Breast epithelium (tissue), 3 donors: ENCODE data around the gene MTUS2.

Experiments
- POLR2A ChIP-seq: fragments of 450-650 bp; IDR thresholded peaks from one replicate; pipeline ENCODE4 v1.6.1; 2016; ENCODE audit warnings: antibody characterized with exemption, mild to moderate bottlenecking, moderate library complexity
- POLR2AphosphoS5 ChIP-seq, 3 donors: sonication (generic); formaldehyde crosslinking; IDR thresholded peaks; one replicate each; pipeline ENCODE4 v1.6.1; 2017; ENCODE audit warnings: antibody characterized with exemption in 3 of 3

- TF ChIP-seq POLR2A (no peak), POLR2AphosphoS5 (IDR thresholded peaks at IDR 0.05) (no peak)
These were observed 464.6 kb downstream of the MTUS2 start for GRCh38 chr13:29284726-29285125.
